GM21786 (cell line): ENCODE data around the gene PAFAH1B1.
"Not testable (repeated sequence)": the region's sequence is repeated elsewhere in the genome, so short reads cannot be mapped to it uniquely, and the experiment has no call there.

Experiments used
- ATAC-seq: cut with Tn5 transposase; IDR thresholded peaks from one replicate; pipeline ENCODE4 v1.9.1; 2021; ENCODE audit not compliant: unreplicated experiment

The PAFAH1B1 gene

GRCh38 chr17:2593821-2594721 lies 617 bp downstream of the PAFAH1B1 start:
- ATAC-seq: peak; percentile 43

GRCh38 chr17:2594722-2595599 lies 1.5 kb downstream of the PAFAH1B1 start:
- no peak for ATAC-seq

- no peak for ATAC-seq
Measured at GRCh38 chr17:2595716-2596115, 2.3 kb downstream of the PAFAH1B1 start.

- ATAC-seq: no peak
Measured at GRCh38 chr17:2598166-2598565, 4.7 kb downstream of the PAFAH1B1 start.

GRCh38 chr17:2602597-2603017 lies 9.2 kb downstream of the PAFAH1B1 start:
- ATAC-seq: no peak

- ATAC-seq: no peak
Measured at GRCh38 chr17:2608350-2608913, 15.0 kb downstream of the PAFAH1B1 start.

- ATAC-seq: no peak
Measured at GRCh38 chr17:2609091-2609490, 15.6 kb downstream of the PAFAH1B1 start.

- no peak for ATAC-seq
Measured at GRCh38 chr17:2610195-2611175, 17.0 kb downstream of the PAFAH1B1 start.

GRCh38 chr17:2611627-2612026 lies 18.2 kb downstream of the PAFAH1B1 start:
- ATAC-seq: no peak

GRCh38 chr17:2612630-2613029 lies 19.2 kb downstream of the PAFAH1B1 start:
- no peak for ATAC-seq

GRCh38 chr17:2613089-2613808 lies 19.8 kb downstream of the PAFAH1B1 start:
- ATAC-seq: no peak

- ATAC-seq: no peak
Measured at GRCh38 chr17:2615882-2616281, 22.4 kb downstream of the PAFAH1B1 start.

- no peak for ATAC-seq
Measured at GRCh38 chr17:2621241-2621640, 27.8 kb downstream of the PAFAH1B1 start.

- ATAC-seq: not testable (repeated sequence)
Measured at GRCh38 chr17:2621951-2622405, 28.5 kb downstream of the PAFAH1B1 start.

GRCh38 chr17:2622721-2623301 lies 29.4 kb downstream of the PAFAH1B1 start:
- ATAC-seq: not testable (repeated sequence)

GRCh38 chr17:2624292-2624731 lies 30.9 kb downstream of the PAFAH1B1 start:
- ATAC-seq: no peak

- not testable (repeated sequence) for ATAC-seq
Measured at GRCh38 chr17:2626626-2627219, 33.3 kb downstream of the PAFAH1B1 start.

GRCh38 chr17:2628922-2629321 lies 35.5 kb downstream of the PAFAH1B1 start:
- not testable (repeated sequence) for ATAC-seq

- no peak for ATAC-seq
Measured at GRCh38 chr17:2631211-2631610, 37.8 kb downstream of the PAFAH1B1 start.
